Measurements from ENCODE around the gene PC.

PC gene

DNA sequence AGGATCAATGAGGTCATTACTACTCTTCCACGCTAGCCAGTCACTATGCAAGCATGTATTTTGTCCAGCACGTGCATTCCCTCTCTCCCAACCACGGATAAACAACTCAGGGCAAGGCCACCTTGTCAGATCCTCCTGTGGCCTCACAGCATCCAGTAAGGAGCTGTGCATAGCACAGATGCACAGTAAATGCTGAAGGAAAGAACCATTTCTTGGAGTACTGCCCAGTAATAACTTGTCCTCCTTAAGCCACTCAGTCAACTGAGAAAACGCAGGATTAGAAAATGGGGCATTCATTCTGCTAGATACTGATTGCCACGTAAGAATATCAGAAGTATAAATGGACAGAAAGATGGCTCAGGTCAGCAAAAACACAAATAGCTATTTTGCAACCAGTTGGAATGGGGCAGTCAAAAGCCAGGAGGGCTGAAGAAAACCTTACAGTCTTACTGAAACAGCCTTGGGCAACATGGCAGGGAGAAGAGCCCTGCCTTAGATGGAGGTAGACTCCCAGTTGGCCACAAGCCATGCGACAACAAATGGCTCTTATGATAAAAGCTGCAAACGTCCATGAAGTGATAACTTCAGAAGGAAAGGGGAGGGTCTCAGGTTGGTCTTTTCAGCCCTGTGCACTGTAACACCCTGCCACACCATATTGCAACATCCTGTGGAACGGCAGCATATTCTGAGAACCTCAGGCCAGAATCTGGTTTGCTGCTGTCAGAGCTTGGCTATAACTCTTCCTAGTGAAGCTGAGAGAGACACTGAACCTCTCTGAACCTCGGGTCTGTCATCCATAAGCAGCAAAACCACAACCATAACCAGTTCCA, 23.0 kb downstream of the PC start:
- no peak overlapping the region for H2AFZ ChIP-seq
- peaks cover 33% of the 10 kb centered on the region for H3K4me1 ChIP-seq
- H3K9me3 ChIP-seq (ENCODE audit: control insufficient read depth, low read length) = no peaks in the 10 kb centered on the region
- no peak overlapping the region for H3K27ac ChIP-seq
- TF ChIP-seq, protein P1, sequence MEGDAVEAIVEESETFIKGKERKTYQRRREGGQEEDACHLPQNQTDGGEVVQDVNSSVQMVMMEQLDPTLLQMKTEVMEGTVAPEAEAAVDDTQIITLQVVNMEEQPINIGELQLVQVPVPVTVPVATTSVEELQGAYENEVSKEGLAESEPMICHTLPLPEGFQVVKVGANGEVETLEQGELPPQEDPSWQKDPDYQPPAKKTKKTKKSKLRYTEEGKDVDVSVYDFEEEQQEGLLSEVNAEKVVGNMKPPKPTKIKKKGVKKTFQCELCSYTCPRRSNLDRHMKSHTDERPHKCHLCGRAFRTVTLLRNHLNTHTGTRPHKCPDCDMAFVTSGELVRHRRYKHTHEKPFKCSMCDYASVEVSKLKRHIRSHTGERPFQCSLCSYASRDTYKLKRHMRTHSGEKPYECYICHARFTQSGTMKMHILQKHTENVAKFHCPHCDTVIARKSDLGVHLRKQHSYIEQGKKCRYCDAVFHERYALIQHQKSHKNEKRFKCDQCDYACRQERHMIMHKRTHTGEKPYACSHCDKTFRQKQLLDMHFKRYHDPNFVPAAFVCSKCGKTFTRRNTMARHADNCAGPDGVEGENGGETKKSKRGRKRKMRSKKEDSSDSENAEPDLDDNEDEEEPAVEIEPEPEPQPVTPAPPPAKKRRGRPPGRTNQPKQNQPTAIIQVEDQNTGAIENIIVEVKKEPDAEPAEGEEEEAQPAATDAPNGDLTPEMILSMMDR (IDR thresholded peaks at IDR 0.05) = no peak
- no peaks in the 10 kb centered on the region for H3K27me3 ChIP-seq (ENCODE audit: control insufficient read depth, insufficient read depth, low read length)
- H3K4me2 ChIP-seq (ENCODE audit: low read length) = no peak overlapping the region
- no peaks in the 10 kb centered on the region for H3K36me3 ChIP-seq (ENCODE audit: control insufficient read depth, insufficient read depth, low read length)
- H3K4me3 ChIP-seq (ENCODE audit: low read depth, low read length) = no peak overlapping the region
- peaks cover 7% of the 10 kb centered on the region for H3K79me2 ChIP-seq
- no peak overlapping the region for H3K9ac ChIP-seq

DNA sequence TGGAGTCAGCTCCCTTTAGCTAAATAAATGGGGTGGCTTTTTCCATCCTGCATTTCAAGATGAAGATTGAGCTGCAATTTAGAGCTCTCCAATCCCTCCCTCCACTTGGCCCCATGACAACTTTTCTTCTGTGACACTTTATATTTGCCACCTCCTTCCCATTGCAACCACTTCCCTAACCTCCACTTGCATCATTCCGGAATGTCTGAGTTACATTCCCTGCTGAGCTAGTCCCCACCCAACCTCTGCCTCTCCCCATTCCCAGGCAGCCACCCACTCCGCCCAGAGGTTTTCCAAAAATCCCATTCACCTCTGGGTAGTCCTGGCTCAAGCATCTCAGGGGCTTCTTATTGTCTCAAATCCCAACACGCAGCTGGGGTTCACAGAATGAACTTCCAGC, 24.7 kb downstream of the PC start:
- Histone ChIP-seq H3K27ac (peak overlapping the region; percentile 95), H3K4me3 (ENCODE audit: low read depth, low read length) (no peak overlapping the region), H3K9me3 (ENCODE audit: control insufficient read depth, low read length) (no peaks in the 10 kb centered on the region), H2AFZ (no peak overlapping the region), H3K4me1 (peaks cover 39% of the 10 kb centered on the region), H3K4me2 (ENCODE audit: low read length) (no peak overlapping the region), H3K9ac (no peak overlapping the region), H3K27me3 (ENCODE audit: control insufficient read depth, insufficient read depth, low read length) (no peaks in the 10 kb centered on the region), H3K79me2 (peaks cover 7% of the 10 kb centered on the region), H3K36me3 (ENCODE audit: control insufficient read depth, insufficient read depth, low read length) (no peaks in the 10 kb centered on the region)
- TF ChIP-seq, protein P1 (IDR thresholded peaks at IDR 0.05) = no peak

DNA sequence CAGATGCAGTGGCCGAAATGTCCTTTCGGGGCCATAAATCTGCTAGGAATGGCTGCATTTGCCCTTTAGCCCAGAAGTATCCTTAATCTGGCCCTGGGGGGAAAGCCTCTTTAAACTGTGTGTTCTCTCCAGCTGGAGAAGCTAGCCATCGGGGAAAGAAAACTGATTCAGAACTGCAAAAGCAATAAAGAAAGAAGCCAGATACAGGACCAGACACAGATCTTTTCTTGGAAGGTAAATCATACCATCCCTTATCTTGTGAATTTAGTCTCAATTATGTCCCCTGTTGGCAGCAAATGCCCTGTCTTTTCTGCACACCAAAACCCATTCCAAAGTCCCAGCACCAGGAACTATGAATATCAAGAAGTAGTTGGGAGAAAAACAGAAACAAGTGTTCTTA, 25.6 kb downstream of the PC start:
- Histone ChIP-seq H2AFZ (no peak overlapping the region), H3K4me1 (peaks cover 39% of the 10 kb centered on the region), H3K4me2 (ENCODE audit: low read length) (peak overlapping the region; percentile 28), H3K27me3 (ENCODE audit: control insufficient read depth, insufficient read depth, low read length) (no peaks in the 10 kb centered on the region), H3K36me3 (ENCODE audit: control insufficient read depth, insufficient read depth, low read length) (no peaks in the 10 kb centered on the region), H3K79me2 (peaks cover 7% of the 10 kb centered on the region), H3K9ac (peak overlapping the region; percentile 25), H3K9me3 (ENCODE audit: control insufficient read depth, low read length) (no peaks in the 10 kb centered on the region), H3K4me3 (ENCODE audit: low read depth, low read length) (peak overlapping the region; percentile 17), H3K27ac (peak overlapping the region; percentile 95)
- TF ChIP-seq, protein P1 (IDR thresholded peaks at IDR 0.05) = no peak

DNA sequence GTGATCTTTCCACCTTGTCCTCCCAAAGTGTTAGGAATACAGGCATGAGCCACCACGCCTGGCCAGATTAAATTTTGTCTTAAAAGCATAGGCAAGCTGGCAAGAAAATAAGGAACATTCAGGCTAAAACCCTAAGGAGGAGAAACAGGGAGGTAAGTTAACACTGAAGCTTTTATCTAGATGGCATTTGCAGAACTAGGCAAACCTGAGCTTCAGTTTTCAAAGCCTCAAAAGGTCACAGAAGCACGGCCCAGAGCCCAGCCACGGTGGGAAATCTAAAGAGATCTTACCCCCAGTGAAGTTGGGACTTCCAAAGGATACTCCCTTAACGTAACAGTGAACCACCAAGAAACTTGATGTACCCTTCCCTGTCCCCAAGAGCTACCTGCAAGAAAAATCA, 28.4 kb downstream of the PC start:
- Histone ChIP-seq H3K9ac (no peak overlapping the region), H2AFZ (no peak overlapping the region), H3K36me3 (ENCODE audit: control insufficient read depth, insufficient read depth, low read length) (no peaks in the 10 kb centered on the region), H3K4me3 (ENCODE audit: low read depth, low read length) (no peak overlapping the region), H3K9me3 (ENCODE audit: control insufficient read depth, low read length) (no peaks in the 10 kb centered on the region), H3K79me2 (no peaks in the 10 kb centered on the region), H3K27ac (peak overlapping the region; percentile 95), H3K27me3 (ENCODE audit: control insufficient read depth, insufficient read depth, low read length) (no peaks in the 10 kb centered on the region), H3K4me2 (ENCODE audit: low read length) (no peak overlapping the region), H3K4me1 (peaks cover 27% of the 10 kb centered on the region)
- TF ChIP-seq, protein P1 (IDR thresholded peaks at IDR 0.05) = no peak

DNA sequence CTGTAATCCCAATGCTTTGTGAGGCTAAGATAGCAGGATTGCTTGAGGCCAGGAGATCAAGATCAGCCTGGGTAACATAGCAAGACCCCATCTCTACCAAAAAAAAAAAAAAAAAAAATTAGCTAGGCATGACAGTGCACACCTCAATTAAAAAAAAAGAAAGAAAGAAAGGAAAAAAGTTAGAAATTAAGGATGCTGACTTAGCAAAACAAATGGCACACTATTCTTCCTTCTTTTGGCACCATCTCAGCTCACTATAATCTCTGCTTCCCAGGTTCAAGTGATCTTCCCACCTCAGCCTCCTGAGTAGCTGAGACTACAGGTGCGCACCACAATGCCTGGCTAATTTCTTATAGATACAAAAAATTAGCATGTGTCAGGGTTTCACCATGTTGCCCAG, 33.9 kb downstream of the PC start:
- H2AFZ ChIP-seq = no peak overlapping the region
- H3K36me3 ChIP-seq (ENCODE audit: control insufficient read depth, insufficient read depth, low read length) = no peaks in the 10 kb centered on the region
- TF ChIP-seq, protein P1 (IDR thresholded peaks at IDR 0.05) = no peak
- no peak overlapping the region for H3K4me3 ChIP-seq (ENCODE audit: low read depth, low read length)
- H3K9ac ChIP-seq = no peak overlapping the region
- H3K4me2 ChIP-seq (ENCODE audit: low read length) = no peak overlapping the region
- H3K27me3 ChIP-seq (ENCODE audit: control insufficient read depth, insufficient read depth, low read length) = no peaks in the 10 kb centered on the region
- H3K9me3 ChIP-seq (ENCODE audit: control insufficient read depth, low read length) = no peaks in the 10 kb centered on the region
- peaks cover 2% of the 10 kb centered on the region for H3K4me1 ChIP-seq
- H3K79me2 ChIP-seq = peaks cover 4% of the 10 kb centered on the region
- no peak overlapping the region for H3K27ac ChIP-seq

All from parathyroid adenoma (tissue), 2 donors.